Fibroblast of lung (primary cell): ENCODE results near the gene NDUFS7. TPM values are rescaled to one million over a fixed set of nuclear protein-coding genes. Genes with fewer than 3 reads are reported as not detected.

ENCODE experiments used
- DNase-seq, 2 donors: peaks; one replicate each; pipeline versions ENCODE4 v3.0.0 to v3.0.0-alpha.2; 2010; ENCODE audit warnings: low read depth in 2 of 2
- H2AFZ ChIP-seq: 2 replicates; pipeline ENCODE4 v1.5.1; 2012; ENCODE audit warnings: low read length, control low read depth, inconsistent platforms
- H3K27ac ChIP-seq: 2 replicates; pipeline ENCODE4 v1.5.1; 2011; ENCODE audit warnings: low read length, control low read depth; ENCODE audit not compliant: insufficient read depth
- H3K27me3 ChIP-seq: 2 replicates; pipeline ENCODE4 v1.5.1; 2011; ENCODE audit warnings: mild to moderate bottlenecking, low read length; ENCODE audit not compliant: control insufficient read depth, insufficient read depth
- H3K36me3 ChIP-seq: 2 replicates; pipeline ENCODE4 v1.5.1; 2011; ENCODE audit warnings: low read length; ENCODE audit not compliant: control insufficient read depth, insufficient read depth
- H3K4me1 ChIP-seq: 2 replicates; pipeline ENCODE4 v1.5.1; 2011; ENCODE audit warnings: low read length; ENCODE audit not compliant: control insufficient read depth, insufficient read depth; ENCODE audit errors: extremely low read depth
- H3K4me2 ChIP-seq: 2 replicates; pipeline ENCODE4 v1.5.1; 2011; ENCODE audit warnings: low read length, control low read depth; ENCODE audit not compliant: insufficient read depth; ENCODE audit errors: extremely low read depth
- H3K4me3 ChIP-seq, 4 experiments: fragments of 200-600 bp in 1 of 4; sonication (generic) in 1 of 4; replicated peaks in 1 of 4; 2 replicates each; pipeline ENCODE4 v1.5.1; 2011 to 2016; ENCODE audit warnings: low read length in 4 of 4, low read depth in 3 of 4, mild to moderate bottlenecking in 3 of 4, control low read depth in 2 of 4, inconsistent platforms in 1 of 4, mixed read lengths in 1 of 4; ENCODE audit not compliant: insufficient read depth in 1 of 4; ENCODE audit errors: control extremely low read depth in 1 of 4
- H3K79me2 ChIP-seq: 2 replicates; pipeline ENCODE4 v1.5.1; 2012; ENCODE audit warnings: mild to moderate bottlenecking, low read length, inconsistent platforms; ENCODE audit not compliant: control insufficient read depth, insufficient read depth
- H3K9ac ChIP-seq: 2 replicates; pipeline ENCODE4 v1.5.1; 2011; ENCODE audit warnings: mild to moderate bottlenecking, low read length, control low read depth; ENCODE audit not compliant: insufficient read depth
- H3K9me3 ChIP-seq: 2 replicates; pipeline ENCODE4 v1.5.1; 2012; ENCODE audit warnings: low read depth, low read length; ENCODE audit not compliant: control insufficient read depth, insufficient read depth
- H4K20me1 ChIP-seq: 2 replicates; pipeline ENCODE4 v1.5.1; 2011; ENCODE audit warnings: low read length; ENCODE audit not compliant: control insufficient read depth, insufficient read depth; ENCODE audit errors: extremely low read depth
- EZH2 ChIP-seq: IDR thresholded peaks from 2 replicates; pipeline ENCODE4 v1.5.1; 2012; ENCODE audit warnings: low read length, control low read depth, mild to moderate bottlenecking; ENCODE audit errors: missing control alignments
- polyA plus RNA-seq, 2 donors: library from polyadenylated mRNA; depleted of rRNA in 1 of 2; stranded (reverse) in 1 of 2; unstranded in 1 of 2; fragments of >200 nt; gene quantifications; 2 replicates each; pipeline ENCODE4 v1.2.1, GENCODE V29; 2011 to 2012; ENCODE audit warnings: missing spikeins in 1 of 2
- total RNA-seq: library from RNA; depleted of rRNA; stranded (reverse); fragments of >200 nt; gene quantifications from 2 replicates; pipeline ENCODE4 v1.2.1, GENCODE V29; 2014
- TF ChIP-seq, protein P1 (sequence below), 2 donors: IDR thresholded peaks in 1 of 2; conservative IDR thresholded peaks in 1 of 2; 1 replicate in 1 of 2; 2 replicates in 1 of 2; pipeline ENCODE4 v1.5.1; 2011 to 2012; ENCODE audit warnings: low read length in 2 of 2, control low read depth in 1 of 2, inconsistent platforms in 1 of 2, low read depth in 1 of 2, mild to moderate bottlenecking in 1 of 2

Gene NDUFS7
- total and polyA plus RNA-seq, 2 donors (not counting 1 experiment from before 2014, with no cell fraction given) = 29.6 to 71.2 TPM

DNA sequence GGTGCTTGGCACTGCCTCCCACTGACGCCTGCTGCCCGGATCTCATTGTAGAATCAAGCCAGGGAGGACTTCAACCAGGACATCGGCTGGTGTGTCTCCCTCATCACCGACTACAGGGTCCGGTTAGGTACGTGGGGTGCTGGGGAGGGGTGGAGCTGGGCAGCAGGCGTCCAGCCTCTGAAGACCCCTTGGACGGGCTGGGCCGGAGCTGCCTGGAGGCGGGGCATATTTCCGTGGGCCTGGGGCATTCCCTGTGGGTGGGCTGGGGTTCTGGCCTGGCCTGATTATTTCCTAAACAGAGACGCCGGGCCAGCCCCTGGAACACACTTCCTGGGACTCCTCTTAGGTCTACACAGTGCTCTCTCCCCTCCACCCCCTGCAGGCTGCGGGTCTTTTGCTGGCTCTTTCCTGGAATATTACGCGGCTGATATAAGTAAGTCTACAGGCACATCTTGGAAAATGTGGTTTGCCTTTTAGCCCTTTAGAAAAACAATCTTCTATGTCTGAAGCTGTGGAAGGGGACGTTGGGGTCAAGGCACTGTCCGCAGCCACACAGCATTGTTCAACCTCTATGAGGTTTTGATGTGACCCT is 14.4 kb upstream of the NDUFS7 start:
- Histone ChIP-seq H3K9ac (no peak overlapping the region), H2AFZ (no peak overlapping the region), H3K9me3 (no peaks in the 10 kb centered on the region), H3K27me3 (no peaks in the 10 kb centered on the region), H3K36me3 (peaks cover 36% of the 10 kb centered on the region), H4K20me1 (no peaks in the 10 kb centered on the region), H3K4me2 (no peak overlapping the region), H3K4me1 (peaks cover 11% of the 10 kb centered on the region), H3K27ac (no peak overlapping the region), H3K4me3 (no peak overlapping the region), H3K79me2 (no peaks in the 10 kb centered on the region)
- no peak for TF ChIP-seq EZH2
- TF ChIP-seq, protein P1, sequence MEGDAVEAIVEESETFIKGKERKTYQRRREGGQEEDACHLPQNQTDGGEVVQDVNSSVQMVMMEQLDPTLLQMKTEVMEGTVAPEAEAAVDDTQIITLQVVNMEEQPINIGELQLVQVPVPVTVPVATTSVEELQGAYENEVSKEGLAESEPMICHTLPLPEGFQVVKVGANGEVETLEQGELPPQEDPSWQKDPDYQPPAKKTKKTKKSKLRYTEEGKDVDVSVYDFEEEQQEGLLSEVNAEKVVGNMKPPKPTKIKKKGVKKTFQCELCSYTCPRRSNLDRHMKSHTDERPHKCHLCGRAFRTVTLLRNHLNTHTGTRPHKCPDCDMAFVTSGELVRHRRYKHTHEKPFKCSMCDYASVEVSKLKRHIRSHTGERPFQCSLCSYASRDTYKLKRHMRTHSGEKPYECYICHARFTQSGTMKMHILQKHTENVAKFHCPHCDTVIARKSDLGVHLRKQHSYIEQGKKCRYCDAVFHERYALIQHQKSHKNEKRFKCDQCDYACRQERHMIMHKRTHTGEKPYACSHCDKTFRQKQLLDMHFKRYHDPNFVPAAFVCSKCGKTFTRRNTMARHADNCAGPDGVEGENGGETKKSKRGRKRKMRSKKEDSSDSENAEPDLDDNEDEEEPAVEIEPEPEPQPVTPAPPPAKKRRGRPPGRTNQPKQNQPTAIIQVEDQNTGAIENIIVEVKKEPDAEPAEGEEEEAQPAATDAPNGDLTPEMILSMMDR (conservative IDR thresholded peaks at IDR 0.05 in 1 of 2, IDR thresholded peaks at IDR 0.05 in 1 of 2; ENCODE audit: low read depth in 1 of 2, low read length in 2 of 2) = no peak
- no peak for DNase-seq

DNA sequence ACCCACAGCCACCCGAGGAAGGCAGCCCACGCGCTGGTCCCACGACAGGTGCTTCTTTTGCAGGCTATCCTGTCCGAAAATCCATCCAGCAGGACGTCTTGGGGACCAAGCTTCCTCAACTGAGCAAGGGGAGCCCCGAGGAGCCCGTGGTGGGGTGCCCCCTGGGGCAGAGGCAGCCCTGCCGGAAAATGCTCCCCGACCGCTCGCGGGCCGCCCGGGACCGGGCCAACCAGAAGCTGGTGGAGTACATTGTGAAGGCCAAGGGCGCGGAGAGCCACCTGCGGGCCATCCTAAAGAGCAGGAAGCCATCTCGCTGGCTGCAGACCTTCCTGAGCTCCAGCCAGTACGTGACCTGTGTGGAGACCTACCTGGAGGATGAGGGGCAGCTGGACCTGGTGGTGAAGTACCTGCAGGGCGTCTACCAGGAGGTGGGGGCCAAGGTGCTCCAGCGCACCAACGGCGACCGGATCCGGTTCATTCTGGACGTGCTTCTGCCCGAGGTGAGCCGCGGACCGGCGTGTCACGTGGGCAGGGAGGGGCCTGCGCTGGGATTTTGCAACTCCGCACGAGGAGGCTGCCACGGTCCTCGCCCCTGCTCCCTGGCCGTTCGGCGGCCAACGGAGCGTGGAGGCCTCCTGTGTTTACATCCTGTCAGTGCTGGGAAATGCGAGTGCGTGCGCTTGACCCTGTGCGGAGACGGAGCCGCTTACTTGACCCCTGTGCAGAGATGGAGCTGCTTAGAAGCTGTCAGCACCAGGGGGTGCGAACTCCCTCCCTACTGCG is 12.9 kb upstream of the NDUFS7 start:
- Histone ChIP-seq H2AFZ (no peak overlapping the region), H3K27ac (no peak overlapping the region), H3K4me2 (no peak overlapping the region), H3K9ac (no peak overlapping the region), H3K79me2 (no peaks in the 10 kb centered on the region), H3K9me3 (no peaks in the 10 kb centered on the region), H3K4me3 (no peak overlapping the region), H4K20me1 (no peaks in the 10 kb centered on the region), H3K36me3 (peaks cover 34% of the 10 kb centered on the region), H3K4me1 (peaks cover 8% of the 10 kb centered on the region), H3K27me3 (no peaks in the 10 kb centered on the region)
- TF ChIP-seq EZH2 = no peak
- TF ChIP-seq, protein P1 (conservative IDR thresholded peaks at IDR 0.05 in 1 of 2, IDR thresholded peaks at IDR 0.05 in 1 of 2; ENCODE audit: low read depth in 1 of 2, low read length in 2 of 2) = no peak
- DNase-seq = no peak

DNA sequence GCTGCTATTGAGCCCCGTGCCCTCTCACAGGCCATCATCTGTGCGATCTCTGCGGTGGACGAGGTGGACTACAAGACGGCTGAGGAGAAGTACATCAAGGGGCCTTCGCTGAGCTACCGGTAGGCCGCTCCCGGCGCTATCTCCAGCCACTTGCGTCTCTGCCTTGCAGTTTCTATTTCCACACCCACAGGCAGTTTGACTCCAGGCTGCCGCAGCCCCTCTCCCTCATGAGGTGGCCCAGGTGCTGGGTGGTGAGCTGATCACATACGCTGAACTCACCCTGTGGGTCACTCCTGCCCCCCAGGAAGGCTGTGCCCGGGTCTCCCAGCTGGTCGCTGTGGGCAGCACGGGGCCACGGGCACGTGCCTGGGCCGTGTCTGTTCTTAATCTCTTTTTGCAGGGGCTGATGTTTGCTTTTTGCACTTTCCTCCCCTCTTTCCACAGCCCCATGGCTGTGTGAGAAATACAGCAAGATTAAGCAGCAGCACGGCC is 10.6 kb upstream of the NDUFS7 start:
- H3K36me3 ChIP-seq = peaks cover 33% of the 10 kb centered on the region
- no peak overlapping the region for H3K4me2 ChIP-seq
- H3K27me3 ChIP-seq = no peaks in the 10 kb centered on the region
- TF ChIP-seq, protein P1 (conservative IDR thresholded peaks at IDR 0.05 in 1 of 2, IDR thresholded peaks at IDR 0.05 in 1 of 2; ENCODE audit: low read depth in 1 of 2, low read length in 2 of 2) = no peak
- no peak for TF ChIP-seq EZH2
- H3K4me1 ChIP-seq = peaks cover 8% of the 10 kb centered on the region
- no peaks in the 10 kb centered on the region for H3K9me3 ChIP-seq
- no peak overlapping the region for H2AFZ ChIP-seq
- H3K79me2 ChIP-seq = no peaks in the 10 kb centered on the region
- no peak overlapping the region for H3K9ac ChIP-seq
- no peaks in the 10 kb centered on the region for H4K20me1 ChIP-seq
- no peak for DNase-seq
- no peak overlapping the region for H3K4me3 ChIP-seq
- H3K27ac ChIP-seq = no peak overlapping the region
